Endothelial cell (in vitro differentiated cells): ENCODE measurements around the gene AFDN. TPM values are rescaled to one million over a fixed set of nuclear protein-coding genes. Genes with fewer than 3 reads are reported as not detected.

Source experiments
- DNase-seq: peaks from one replicate; pipeline ENCODE4 v3.0.0; 2021; ENCODE audit warnings: low spot score
- H3K27ac Mint-ChIP-seq: one replicate; pipeline ENCODE4 v1.8.0; 2021; ENCODE audit warnings: mixed read lengths, inconsistent platforms; ENCODE audit not compliant: unreplicated experiment
- H3K27me3 Mint-ChIP-seq: one replicate; pipeline ENCODE4 v1.8.0; 2021; ENCODE audit warnings: mild to moderate bottlenecking, moderate library complexity, mixed read lengths, inconsistent platforms; ENCODE audit not compliant: unreplicated experiment
- H3K36me3 Mint-ChIP-seq: one replicate; pipeline ENCODE4 v1.8.0; 2021; ENCODE audit warnings: mild to moderate bottlenecking, low read depth, mixed read lengths, inconsistent platforms; ENCODE audit not compliant: unreplicated experiment
- H3K4me1 Mint-ChIP-seq: one replicate; pipeline ENCODE4 v1.8.0; 2021; ENCODE audit warnings: mild to moderate bottlenecking, mixed read lengths, inconsistent platforms; ENCODE audit not compliant: unreplicated experiment
- H3K4me3 Mint-ChIP-seq: one replicate; pipeline ENCODE4 v1.8.0; 2021; ENCODE audit warnings: mild to moderate bottlenecking, mixed read lengths, inconsistent platforms; ENCODE audit not compliant: unreplicated experiment
- H3K9me3 Mint-ChIP-seq: one replicate; pipeline ENCODE4 v1.8.0; 2021; ENCODE audit warnings: mixed read lengths, inconsistent platforms; ENCODE audit not compliant: unreplicated experiment
- total RNA-seq: library from RNA; stranded (reverse); fragmentation: NEBNext Ultra II Directional; extraction: Animal tissue kit (Norgen Biotek cat#: 25700); gene quantifications from one replicate; pipeline ENCODE4 v1.2.1, GENCODE V29; 2021; ENCODE audit not compliant: unreplicated experiment
- TF ChIP-seq, protein P1 (sequence below): fragments of 200-600 bp; sonication (generic); IDR thresholded peaks from one replicate; pipeline ENCODE4 v1.5.0; 2021; ENCODE audit warnings: antibody characterized with exemption; ENCODE audit not compliant: unreplicated experiment

AFDN gene
- total RNA-seq, 1 donor from 2014 or later: 306 TPM

DNA sequence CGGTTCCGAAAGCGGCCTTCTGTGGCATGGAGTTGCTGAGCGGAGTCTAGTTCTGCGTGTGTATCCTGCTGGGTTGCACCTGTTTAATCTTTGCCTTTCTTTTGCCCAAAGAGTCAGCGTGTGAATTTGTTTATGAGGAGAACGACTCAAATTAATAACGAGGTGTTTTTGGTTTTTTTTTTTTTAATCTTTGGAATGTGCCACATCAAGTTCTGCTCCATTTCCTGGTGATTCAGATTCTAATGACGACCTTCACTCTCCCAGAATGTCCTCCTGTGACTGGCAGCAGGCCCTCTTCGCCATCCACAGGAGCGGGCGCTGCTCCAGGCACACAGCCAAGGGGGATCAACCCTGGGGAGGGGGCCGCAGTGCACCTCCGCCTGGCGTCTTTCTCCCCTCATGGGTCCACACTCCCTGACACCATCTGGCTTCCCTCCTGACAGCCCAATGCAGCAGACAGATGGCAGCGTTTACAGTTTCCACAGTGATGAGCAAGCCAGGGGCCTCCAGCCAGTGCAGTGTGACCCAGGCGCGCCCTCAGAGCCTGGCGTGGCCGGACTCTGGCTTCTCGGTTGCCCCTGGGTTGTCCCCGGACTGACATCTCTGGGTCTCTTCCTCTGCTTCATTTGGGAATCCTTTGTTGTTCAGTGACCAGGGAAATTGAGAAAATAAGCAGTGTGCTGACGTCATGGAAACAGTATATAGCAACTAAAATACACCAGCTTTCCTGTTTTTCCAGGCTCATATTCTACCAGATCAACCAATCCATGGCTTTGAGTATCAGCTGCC, 27.5 kb upstream of the AFDN start:
- DNase-seq: no peak
- Mint-ChIP-seq H3K9me3 (no peaks in the 10 kb centered on the region), H3K4me1 (peaks cover 45% of the 10 kb centered on the region), H3K27me3 (peaks cover 13% of the 10 kb centered on the region), H3K27ac (peak overlapping the region; percentile 72), H3K36me3 (peaks cover 4% of the 10 kb centered on the region), H3K4me3 (no peak overlapping the region)
- TF ChIP-seq, protein P1, sequence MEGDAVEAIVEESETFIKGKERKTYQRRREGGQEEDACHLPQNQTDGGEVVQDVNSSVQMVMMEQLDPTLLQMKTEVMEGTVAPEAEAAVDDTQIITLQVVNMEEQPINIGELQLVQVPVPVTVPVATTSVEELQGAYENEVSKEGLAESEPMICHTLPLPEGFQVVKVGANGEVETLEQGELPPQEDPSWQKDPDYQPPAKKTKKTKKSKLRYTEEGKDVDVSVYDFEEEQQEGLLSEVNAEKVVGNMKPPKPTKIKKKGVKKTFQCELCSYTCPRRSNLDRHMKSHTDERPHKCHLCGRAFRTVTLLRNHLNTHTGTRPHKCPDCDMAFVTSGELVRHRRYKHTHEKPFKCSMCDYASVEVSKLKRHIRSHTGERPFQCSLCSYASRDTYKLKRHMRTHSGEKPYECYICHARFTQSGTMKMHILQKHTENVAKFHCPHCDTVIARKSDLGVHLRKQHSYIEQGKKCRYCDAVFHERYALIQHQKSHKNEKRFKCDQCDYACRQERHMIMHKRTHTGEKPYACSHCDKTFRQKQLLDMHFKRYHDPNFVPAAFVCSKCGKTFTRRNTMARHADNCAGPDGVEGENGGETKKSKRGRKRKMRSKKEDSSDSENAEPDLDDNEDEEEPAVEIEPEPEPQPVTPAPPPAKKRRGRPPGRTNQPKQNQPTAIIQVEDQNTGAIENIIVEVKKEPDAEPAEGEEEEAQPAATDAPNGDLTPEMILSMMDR: no peak

DNA sequence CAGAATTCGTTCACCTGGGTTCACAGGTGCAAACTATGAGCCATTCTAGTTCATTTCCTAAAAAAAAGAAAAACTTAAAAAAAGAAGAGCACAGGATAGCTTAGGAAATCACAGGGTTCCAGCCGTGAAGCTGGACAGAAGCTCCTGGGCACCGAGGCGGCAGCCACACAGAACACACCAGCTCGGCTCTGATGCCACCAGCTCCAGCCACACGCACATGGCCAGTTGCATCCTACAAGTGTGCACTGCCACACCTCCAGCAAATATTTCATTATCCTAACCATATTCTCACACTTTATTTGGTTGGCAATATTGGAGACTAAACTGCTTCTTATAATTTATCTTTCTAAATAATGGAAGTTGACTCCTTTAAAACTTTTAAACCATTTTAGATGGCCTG, 26.2 kb upstream of the AFDN start:
- H3K27ac Mint-ChIP-seq: no peak overlapping the region
- H3K27me3 Mint-ChIP-seq: peaks cover 11% of the 10 kb centered on the region
- H3K36me3 Mint-ChIP-seq: peaks cover 4% of the 10 kb centered on the region
- TF ChIP-seq, protein P1: no peak
- DNase-seq: no peak
- H3K4me1 Mint-ChIP-seq: peaks cover 33% of the 10 kb centered on the region
- no peak overlapping the region for H3K4me3 Mint-ChIP-seq
- H3K9me3 Mint-ChIP-seq: no peaks in the 10 kb centered on the region

DNA sequence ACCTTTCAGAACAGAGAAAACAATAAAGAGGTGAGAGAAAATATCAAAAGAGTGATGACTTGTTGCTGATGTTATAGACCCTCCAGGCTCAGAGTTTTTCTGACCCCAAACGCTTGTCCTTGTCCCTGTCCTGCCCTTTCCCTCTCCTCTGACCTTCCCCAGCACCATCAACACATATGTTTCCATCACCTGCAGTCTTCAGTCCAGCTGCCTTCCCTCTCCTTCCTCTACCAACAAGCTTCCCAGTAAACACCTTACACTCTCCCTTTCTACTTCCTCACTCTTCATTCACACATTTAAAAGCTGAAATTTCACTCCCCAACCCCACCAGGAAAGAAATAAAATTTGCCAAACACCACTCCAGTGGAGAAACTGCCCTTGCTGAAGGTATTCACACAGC, 25.4 kb upstream of the AFDN start:
- H3K4me1 Mint-ChIP-seq: peaks cover 30% of the 10 kb centered on the region
- DNase-seq: no peak
- TF ChIP-seq, protein P1: no peak
- peaks cover 9% of the 10 kb centered on the region for H3K27me3 Mint-ChIP-seq
- no peak overlapping the region for H3K4me3 Mint-ChIP-seq
- peaks cover 4% of the 10 kb centered on the region for H3K36me3 Mint-ChIP-seq
- H3K27ac Mint-ChIP-seq: no peak overlapping the region
- H3K9me3 Mint-ChIP-seq: no peaks in the 10 kb centered on the region

DNA sequence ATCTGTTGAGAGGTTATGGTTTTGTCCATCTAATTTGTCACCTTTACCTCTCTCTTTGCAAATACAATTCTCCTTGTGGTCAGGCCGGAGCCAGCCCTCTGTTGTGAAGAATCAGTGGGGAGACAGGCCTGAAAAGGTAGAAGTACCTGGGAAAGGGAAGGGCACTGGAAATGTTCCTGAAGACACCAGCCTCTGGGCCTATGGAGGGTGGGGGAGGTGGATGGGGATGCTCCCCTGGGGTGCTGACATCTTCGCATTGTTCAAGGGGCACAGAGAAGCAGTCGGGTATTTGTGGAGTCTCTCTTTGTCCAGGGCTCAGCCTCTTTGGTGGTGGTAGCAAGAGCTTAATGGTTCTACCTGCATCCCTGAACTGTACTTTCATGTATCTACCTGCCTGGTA, 24.4 kb upstream of the AFDN start:
- H3K9me3 Mint-ChIP-seq: no peaks in the 10 kb centered on the region
- DNase-seq: no peak
- H3K4me1 Mint-ChIP-seq: peaks cover 30% of the 10 kb centered on the region
- H3K27me3 Mint-ChIP-seq: peaks cover 9% of the 10 kb centered on the region
- no peak overlapping the region for H3K27ac Mint-ChIP-seq
- peaks cover 4% of the 10 kb centered on the region for H3K36me3 Mint-ChIP-seq
- H3K4me3 Mint-ChIP-seq: no peak overlapping the region
- TF ChIP-seq, protein P1: no peak

DNA sequence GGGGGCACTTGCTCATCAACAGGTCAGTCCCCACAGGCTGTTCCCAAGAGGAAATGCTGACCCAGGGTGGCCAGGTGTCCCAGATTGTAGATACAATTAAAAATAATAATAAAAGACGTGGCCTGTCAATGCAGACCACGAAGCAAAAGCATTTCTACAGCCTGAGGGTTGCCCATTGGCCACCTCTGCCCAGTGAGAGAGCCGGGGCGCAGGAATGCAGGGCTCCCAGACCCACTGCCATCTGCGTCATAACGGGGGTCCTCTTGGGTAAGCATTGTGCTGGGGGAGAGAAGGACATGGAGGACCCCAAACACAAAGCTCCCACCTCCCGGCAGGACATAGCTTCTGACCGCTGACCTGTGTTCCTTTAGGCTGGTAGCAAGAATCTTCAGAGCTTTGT, 22.9 kb upstream of the AFDN start:
- no peak overlapping the region for H3K27ac Mint-ChIP-seq
- peaks cover 4% of the 10 kb centered on the region for H3K36me3 Mint-ChIP-seq
- no peak for DNase-seq
- peaks cover 19% of the 10 kb centered on the region for H3K4me1 Mint-ChIP-seq
- no peaks in the 10 kb centered on the region for H3K9me3 Mint-ChIP-seq
- H3K4me3 Mint-ChIP-seq: no peak overlapping the region
- H3K27me3 Mint-ChIP-seq: peaks cover 2% of the 10 kb centered on the region
- TF ChIP-seq, protein P1: no peak
